ENCODE data around the gene UBTD1. TPM values are rescaled to one million over a fixed set of nuclear protein-coding genes. Genes with fewer than 3 reads are reported as not detected.

Gene UBTD1
- total RNA-seq, 1 donor, result 30.2 TPM

DNA sequence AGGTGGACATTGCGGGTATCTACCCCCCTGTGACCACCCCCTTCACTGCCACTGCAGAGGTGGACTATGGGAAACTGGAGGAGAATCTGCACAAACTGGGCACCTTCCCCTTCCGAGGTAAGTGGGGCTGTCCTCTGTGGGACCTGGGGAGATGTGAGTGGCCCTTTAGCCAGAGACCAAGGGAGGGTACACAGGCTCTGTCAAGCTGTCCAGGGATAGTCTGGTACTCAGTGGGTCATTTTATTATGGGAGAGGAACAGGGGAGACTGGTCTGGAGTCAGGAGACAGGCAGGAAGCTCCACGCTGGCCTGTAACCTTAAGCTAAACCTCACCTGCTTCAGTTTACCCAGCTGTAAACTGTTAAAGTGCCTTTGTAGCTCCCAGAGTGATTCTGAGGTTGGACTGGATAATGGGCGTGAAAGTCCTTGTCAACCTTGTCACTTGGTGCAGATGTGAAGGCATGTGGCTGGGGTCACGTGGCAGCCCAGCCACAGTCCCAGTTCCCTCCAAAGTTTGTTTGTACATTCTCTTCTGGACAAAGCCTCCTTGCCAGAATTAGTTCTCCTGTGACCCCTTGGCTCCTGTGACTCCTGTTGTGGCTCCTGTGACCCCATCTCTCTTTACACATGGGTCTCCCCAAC, 86.2 kb downstream of the UBTD1 start:
- TF ChIP-seq, protein P1, sequence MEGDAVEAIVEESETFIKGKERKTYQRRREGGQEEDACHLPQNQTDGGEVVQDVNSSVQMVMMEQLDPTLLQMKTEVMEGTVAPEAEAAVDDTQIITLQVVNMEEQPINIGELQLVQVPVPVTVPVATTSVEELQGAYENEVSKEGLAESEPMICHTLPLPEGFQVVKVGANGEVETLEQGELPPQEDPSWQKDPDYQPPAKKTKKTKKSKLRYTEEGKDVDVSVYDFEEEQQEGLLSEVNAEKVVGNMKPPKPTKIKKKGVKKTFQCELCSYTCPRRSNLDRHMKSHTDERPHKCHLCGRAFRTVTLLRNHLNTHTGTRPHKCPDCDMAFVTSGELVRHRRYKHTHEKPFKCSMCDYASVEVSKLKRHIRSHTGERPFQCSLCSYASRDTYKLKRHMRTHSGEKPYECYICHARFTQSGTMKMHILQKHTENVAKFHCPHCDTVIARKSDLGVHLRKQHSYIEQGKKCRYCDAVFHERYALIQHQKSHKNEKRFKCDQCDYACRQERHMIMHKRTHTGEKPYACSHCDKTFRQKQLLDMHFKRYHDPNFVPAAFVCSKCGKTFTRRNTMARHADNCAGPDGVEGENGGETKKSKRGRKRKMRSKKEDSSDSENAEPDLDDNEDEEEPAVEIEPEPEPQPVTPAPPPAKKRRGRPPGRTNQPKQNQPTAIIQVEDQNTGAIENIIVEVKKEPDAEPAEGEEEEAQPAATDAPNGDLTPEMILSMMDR (IDR thresholded peaks at IDR 0.05; ENCODE audit: insufficient read depth, low read depth, low read length), result no peak
- DNase-seq (ENCODE audit: low read depth), result no peak
- no peak overlapping the region for H3K4me3 ChIP-seq (ENCODE audit: low read depth, low read length)

DNA sequence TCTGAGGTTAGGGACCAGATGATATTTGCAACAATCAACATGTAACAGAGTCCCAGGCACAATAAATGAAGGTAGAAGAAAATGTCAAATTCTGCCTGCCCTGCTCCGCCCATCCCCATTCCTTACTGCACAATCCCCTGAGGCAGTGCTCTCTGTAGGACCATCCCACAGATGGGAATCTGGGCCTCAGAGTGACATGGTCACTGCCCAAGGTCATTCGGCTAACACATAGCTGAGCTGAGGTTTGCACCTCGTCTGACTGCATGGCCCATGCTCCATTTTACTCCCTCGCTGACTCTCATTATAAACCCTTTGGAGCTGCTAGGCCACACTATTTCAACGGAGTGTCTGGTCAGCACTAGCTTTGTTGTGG, 86.7 kb downstream of the UBTD1 start:
- TF ChIP-seq, protein P1 (IDR thresholded peaks at IDR 0.05; ENCODE audit: insufficient read depth, low read depth, low read length), result no peak
- no peak overlapping the region for H3K4me3 ChIP-seq (ENCODE audit: low read depth, low read length)
- DNase-seq (ENCODE audit: low read depth), result no peak

DNA sequence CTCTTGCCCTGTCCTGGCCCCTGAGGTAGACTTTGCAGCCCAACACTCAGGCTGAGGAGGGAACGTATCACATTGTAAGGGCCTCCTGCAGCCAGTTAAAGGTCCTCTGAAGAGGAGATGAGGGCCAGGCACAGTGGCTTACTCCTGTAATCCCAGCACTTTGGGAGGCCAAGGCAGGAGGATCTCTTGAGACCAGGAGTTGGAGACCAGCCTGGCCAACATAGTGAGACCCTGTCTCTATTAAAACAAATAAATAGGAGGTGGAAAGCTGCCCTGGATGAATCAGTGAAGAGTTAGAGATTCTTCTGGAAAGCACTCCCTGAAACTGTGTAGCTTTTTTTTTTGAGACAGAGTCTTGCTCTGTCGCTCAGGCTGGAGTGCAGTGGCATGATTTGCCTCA, 88.5 kb downstream of the UBTD1 start:
- no peak for DNase-seq (ENCODE audit: low read depth)
- H3K4me3 ChIP-seq (ENCODE audit: low read depth, low read length), result no peak overlapping the region
- TF ChIP-seq, protein P1 (IDR thresholded peaks at IDR 0.05; ENCODE audit: insufficient read depth, low read depth, low read length), result no peak

DNA sequence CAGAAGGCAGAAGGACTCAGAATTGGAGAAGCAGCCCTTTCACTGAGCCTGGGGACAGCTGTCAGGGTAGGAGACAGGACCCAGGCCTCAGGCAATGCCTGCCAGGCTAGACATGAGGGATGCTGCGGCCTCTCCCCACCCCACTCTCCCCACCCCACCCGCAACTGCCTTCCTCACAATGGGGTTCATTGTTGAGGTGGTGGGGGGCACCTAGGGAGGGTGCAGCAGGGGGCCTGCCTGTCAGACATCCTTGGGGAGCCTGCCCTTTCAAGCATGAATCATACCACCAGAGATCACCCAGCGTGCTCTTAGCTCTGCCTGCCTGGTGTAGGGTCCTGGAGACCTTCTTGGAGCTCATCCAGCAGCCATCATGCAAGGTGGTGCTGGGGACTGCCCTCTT, 90.8 kb downstream of the UBTD1 start, which contains the start of gene C10orf62:
C10orf62 (plus strand) TSS at position 243 of the 400 bp plus-strand sequence. CDS start 177 bp downstream, outside the sequence.
- no peak for DNase-seq (ENCODE audit: low read depth)
- TF ChIP-seq, protein P1 (IDR thresholded peaks at IDR 0.05; ENCODE audit: insufficient read depth, low read depth, low read length), result no peak
- H3K4me3 ChIP-seq (ENCODE audit: low read depth, low read length), result no peak within 1 kb of the TSS

DNA sequence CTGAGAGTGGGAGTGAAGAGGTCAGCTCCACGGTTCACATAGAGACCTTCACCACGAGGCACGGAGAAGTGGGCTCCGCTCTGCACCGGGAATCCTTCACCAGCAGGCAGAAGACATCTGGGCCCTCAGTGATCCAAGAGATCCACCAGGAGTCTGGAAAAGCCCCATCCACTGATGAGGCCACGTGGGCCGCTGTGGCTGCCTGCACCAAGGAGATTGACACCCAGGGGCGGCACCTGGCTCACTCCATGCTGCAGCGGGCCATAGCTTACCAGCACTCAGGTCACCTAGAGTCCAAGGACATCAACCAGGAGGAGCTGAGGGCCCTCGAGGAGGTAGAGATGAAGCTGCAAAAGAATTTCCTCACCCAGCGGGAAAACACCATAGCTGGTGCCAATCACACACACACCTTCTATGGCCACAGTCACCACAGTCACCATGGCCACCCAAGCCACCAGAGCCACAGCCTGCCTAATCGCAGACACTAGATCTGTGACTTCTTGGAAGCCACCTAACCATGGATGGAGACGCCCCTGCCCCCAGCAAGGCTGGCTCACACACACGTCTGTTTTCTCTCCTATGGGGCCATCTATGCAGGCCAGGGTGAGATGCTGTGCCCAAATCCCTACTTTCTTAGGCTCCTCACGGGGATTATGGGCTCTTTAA, 91.5 kb downstream of the UBTD1 start:
- no peak overlapping the region for H3K4me3 ChIP-seq (ENCODE audit: low read depth, low read length)
- DNase-seq (ENCODE audit: low read depth), result no peak
- TF ChIP-seq, protein P1 (IDR thresholded peaks at IDR 0.05; ENCODE audit: insufficient read depth, low read depth, low read length), result no peak

DNA sequence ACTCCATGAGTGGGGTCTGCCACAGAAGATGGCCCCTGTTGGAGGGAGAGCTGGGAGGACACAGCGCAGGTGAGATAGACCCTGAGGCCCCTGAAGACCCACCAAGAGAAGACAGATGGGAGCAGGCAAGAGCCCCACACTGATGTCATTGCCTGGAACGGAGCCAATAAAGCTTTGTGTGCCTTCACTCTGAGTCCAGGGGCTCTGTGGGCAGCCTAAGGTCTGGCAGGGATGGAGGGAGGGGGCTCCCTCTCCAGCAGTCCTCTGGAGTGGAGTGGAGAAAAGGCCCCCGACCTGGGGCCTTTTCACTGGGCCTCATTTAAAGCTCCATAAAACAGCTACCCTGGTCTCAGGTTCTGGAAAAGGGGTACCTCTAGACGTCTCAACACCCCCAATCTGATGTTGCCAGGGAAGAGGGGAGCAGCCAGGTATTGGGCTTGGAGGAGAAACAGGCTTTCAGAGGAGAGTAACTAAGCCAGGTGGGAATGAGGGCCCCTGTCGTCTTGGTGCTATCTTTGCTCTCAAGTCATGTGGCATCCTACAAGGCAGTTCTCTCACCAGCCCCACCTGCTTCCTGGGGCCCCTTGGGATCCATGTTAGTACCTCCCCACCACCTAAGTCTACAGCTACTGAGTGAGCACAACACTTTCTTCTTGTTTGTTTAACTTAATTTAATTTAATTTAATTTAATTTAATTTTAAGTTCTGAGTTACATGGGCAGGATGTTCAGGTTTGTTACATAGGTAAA, 92.2 kb downstream of the UBTD1 start:
- TF ChIP-seq, protein P1 (IDR thresholded peaks at IDR 0.05; ENCODE audit: insufficient read depth, low read depth, low read length), result no peak
- no peak for DNase-seq (ENCODE audit: low read depth)
- H3K4me3 ChIP-seq (ENCODE audit: low read depth, low read length), result no peak overlapping the region

Data from fibroblast of villous mesenchyme (primary cell).